HAP-1 (cell line): ENCODE measurements around the gene CSF2.

Experiments used
- DNase-seq, 2 experiments: peaks; one replicate each; pipeline ENCODE4 v3.0.0-alpha.2; 2016 to 2020; ENCODE audit warnings: low spot score in 2 of 2
- H3K27me3 ChIP-seq: fragments of 250-450 bp; sonication (Bioruptor Pico); 2 replicates; pipeline ENCODE4 v1.5.1; 2020; ENCODE audit warnings: low read depth, mild to moderate bottlenecking, moderate library complexity
- H3K36me3 ChIP-seq: fragments of 250-450 bp; sonication (Bioruptor Pico); replicated peaks from 2 replicates; pipeline ENCODE4 v1.5.1; 2020; ENCODE audit warnings: mild to moderate bottlenecking
- H3K4me1 ChIP-seq: fragments of 250-450 bp; sonication (Bioruptor Pico); 2 replicates; pipeline ENCODE4 v1.5.1; 2020; ENCODE audit warnings: mild to moderate bottlenecking
- H3K4me3 ChIP-seq: fragments of 250-450 bp; sonication (Bioruptor Pico); 2 replicates; pipeline ENCODE4 v1.5.1; 2020; ENCODE audit warnings: mild to moderate bottlenecking, moderate library complexity
- H3K9me3 ChIP-seq: fragments of 250-450 bp; sonication (Bioruptor Pico); 2 replicates; pipeline ENCODE4 v1.5.1; 2020; ENCODE audit warnings: mild to moderate bottlenecking, moderate library complexity
- in situ Hi-C: fragments of 300-500 bp; cut with MboI; formaldehyde crosslinking; loops from 3 replicates; pipeline ENCODE4 v1.14.3; 2020; ENCODE audit warnings: low sequenced_read_pairs, inconsistent platforms, mixed read lengths

Gene CSF2

GRCh38 chr5:132073231-132074013 is at the start of gene CSF2:
Gene CSF2, plus strand, starts transcription at chr5:132073789. Its CDS starts 35 bp downstream, at chr5:132073824.
- Histone ChIP-seq H3K9me3 (no peaks in the 10 kb centered on the region), H3K27me3 (no peaks in the 10 kb centered on the region), H3K36me3 (no peaks in the 10 kb centered on the region), H3K4me1 (no peaks in the 10 kb centered on the region), H3K4me3 (no peak within 1 kb of the TSS)
- DNase-seq = no peak
- in situ Hi-C loops = no loop called here

- Histone ChIP-seq H3K9me3 (no peaks in the 10 kb centered on the region), H3K4me3 (no peak overlapping the region), H3K27me3 (peaks cover 10% of the 10 kb centered on the region), H3K36me3 (no peaks in the 10 kb centered on the region), H3K4me1 (no peaks in the 10 kb centered on the region)
- DNase-seq = no peak
- in situ Hi-C loops = no loop called here
These were observed 49.5 kb upstream of the CSF2 start for GRCh38 chr5:132024117-132024435.

DNA sequence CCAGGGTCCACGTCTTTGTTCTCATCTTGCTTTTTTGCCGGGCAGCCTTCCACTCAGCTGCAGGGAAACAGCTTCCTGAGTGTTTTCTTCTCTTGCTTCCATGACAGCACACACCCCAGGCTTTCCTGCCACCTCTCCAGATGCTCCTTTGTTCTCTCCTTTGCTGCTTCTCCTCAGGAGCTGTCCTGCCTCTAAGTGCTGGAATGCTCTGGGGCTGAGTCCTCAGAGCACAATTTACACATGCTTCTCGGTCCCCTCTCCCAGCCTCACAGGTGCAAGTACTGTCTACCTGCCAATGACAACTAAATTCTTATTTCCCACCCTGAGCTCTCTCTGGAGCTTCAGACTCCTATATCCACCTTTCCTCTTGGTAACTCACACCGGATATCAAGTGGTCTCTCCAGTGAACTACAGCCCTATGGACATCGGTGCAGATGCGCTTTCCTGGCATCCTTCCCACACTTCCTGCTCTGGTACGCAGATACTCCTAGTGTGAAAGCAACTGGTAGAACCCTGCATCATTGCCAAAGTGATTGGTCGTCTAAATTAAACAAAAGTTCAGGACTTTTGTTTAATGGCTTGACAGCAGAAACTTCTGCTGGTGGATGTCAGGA is 48.7 kb upstream of the CSF2 start:
- Histone ChIP-seq H3K4me3 (no peak overlapping the region), H3K9me3 (no peaks in the 10 kb centered on the region), H3K4me1 (no peaks in the 10 kb centered on the region), H3K36me3 (no peaks in the 10 kb centered on the region), H3K27me3 (peaks cover 6% of the 10 kb centered on the region)
- no peak for DNase-seq
- in situ Hi-C loops = no loop called here

- H3K36me3 ChIP-seq = no peaks in the 10 kb centered on the region
- DNase-seq = no peak
- H3K9me3 ChIP-seq = no peaks in the 10 kb centered on the region
- H3K27me3 ChIP-seq = peaks cover 6% of the 10 kb centered on the region
- in situ Hi-C loops = no loop called here
- no peaks in the 10 kb centered on the region for H3K4me1 ChIP-seq
- H3K4me3 ChIP-seq = no peak overlapping the region
These were observed 48.1 kb upstream of the CSF2 start for GRCh38 chr5:132025403-132025971.

DNA sequence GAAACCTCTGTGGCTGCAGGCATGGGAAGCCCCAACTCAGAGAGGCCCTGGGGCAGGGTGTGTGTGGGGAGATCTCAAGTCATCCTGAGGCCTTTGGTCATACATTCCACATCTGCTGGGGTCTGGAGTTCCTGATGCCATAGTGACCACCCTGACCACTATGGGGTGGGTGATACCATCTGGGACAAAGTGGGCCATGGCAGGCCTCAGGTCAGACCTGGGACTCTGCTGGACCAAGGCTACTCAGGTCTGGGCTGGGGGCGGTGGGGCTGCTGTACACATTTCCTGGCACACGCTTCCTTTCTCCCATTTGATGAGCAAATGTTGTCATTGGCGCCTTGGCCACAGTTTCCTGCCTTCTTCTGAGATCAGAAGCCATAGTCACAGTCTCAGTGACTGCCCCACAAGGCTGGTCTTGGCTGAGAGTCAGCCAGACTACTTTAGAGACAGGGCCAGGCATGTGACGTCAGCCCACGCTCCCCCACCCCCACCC is 47.0 kb upstream of the CSF2 start:
- no peaks in the 10 kb centered on the region for H3K36me3 ChIP-seq

GRCh38 chr5:132027027-132027426 is 46.6 kb upstream of the CSF2 start:
- in situ Hi-C loops = no loop called here
- Histone ChIP-seq H3K4me1 (no peaks in the 10 kb centered on the region), H3K36me3 (no peaks in the 10 kb centered on the region), H3K9me3 (no peaks in the 10 kb centered on the region), H3K27me3 (peaks cover 3% of the 10 kb centered on the region; the same call in 1 of the 2 replicates), H3K4me3 (no peak overlapping the region)
- DNase-seq = no peak

More for the DNA sequence above, 47.0 kb upstream of the CSF2 start:
- H3K27me3 ChIP-seq = peaks cover 6% of the 10 kb centered on the region
- H3K4me1 ChIP-seq = no peaks in the 10 kb centered on the region
- H3K9me3 ChIP-seq = no peaks in the 10 kb centered on the region
- in situ Hi-C loops = no loop called here
- no peak overlapping the region for H3K4me3 ChIP-seq
- no peak for DNase-seq

- Histone ChIP-seq H3K4me1 (no peaks in the 10 kb centered on the region), H3K36me3 (no peaks in the 10 kb centered on the region), H3K9me3 (no peaks in the 10 kb centered on the region), H3K27me3 (no peaks in the 10 kb centered on the region), H3K4me3 (no peak overlapping the region)
- no peak for DNase-seq
- in situ Hi-C loops = no loop called here
These were observed 43.8 kb upstream of the CSF2 start for GRCh38 chr5:132029609-132030330.

DNA sequence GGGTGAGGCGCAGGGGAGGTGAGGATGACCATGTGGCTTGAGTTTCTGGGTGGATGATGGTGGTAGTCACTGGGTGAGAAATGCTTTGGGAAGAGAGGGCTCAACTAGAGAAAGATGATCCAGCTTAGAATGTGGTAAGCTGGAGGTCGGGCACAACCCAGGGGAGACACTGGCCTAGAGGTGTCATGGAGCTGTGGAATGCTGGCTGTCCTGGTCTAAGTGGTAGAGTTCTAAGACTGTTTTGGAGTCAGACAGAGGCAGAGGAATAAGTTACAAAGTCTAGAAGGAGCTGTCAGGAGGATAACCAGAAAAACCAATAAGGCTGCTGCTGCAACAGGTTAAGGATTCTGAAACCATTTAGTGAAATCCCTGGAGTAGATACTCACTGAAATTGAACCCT is 43.0 kb upstream of the CSF2 start:
- Histone ChIP-seq H3K36me3 (no peaks in the 10 kb centered on the region), H3K9me3 (no peaks in the 10 kb centered on the region), H3K27me3 (no peaks in the 10 kb centered on the region), H3K4me1 (no peaks in the 10 kb centered on the region), H3K4me3 (no peak overlapping the region)
- DNase-seq = no peak
- in situ Hi-C loops = no loop called here

GRCh38 chr5:132032196-132032595 is 41.4 kb upstream of the CSF2 start:
- DNase-seq = no peak
- in situ Hi-C loops = no loop called here
- H3K36me3 ChIP-seq = no peaks in the 10 kb centered on the region

GRCh38 chr5:132033122-132033521 is 40.5 kb upstream of the CSF2 start:
- Histone ChIP-seq H3K4me1 (no peaks in the 10 kb centered on the region), H3K27me3 (no peaks in the 10 kb centered on the region), H3K4me3 (no peak overlapping the region), H3K36me3 (no peaks in the 10 kb centered on the region), H3K9me3 (no peaks in the 10 kb centered on the region)
- in situ Hi-C loops = no loop called here
- DNase-seq = no peak

More at GRCh38 chr5:132032196-132032595, 41.4 kb upstream of the CSF2 start:
- no peaks in the 10 kb centered on the region for H3K27me3 ChIP-seq
- H3K4me1 ChIP-seq = no peaks in the 10 kb centered on the region
- H3K4me3 ChIP-seq = no peak overlapping the region
- no peaks in the 10 kb centered on the region for H3K9me3 ChIP-seq

- Histone ChIP-seq H3K27me3 (no peaks in the 10 kb centered on the region), H3K4me1 (no peaks in the 10 kb centered on the region), H3K36me3 (no peaks in the 10 kb centered on the region), H3K4me3 (no peak overlapping the region), H3K9me3 (no peaks in the 10 kb centered on the region)
- in situ Hi-C loops = no loop called here
- DNase-seq = no peak
These were observed 36.2 kb upstream of the CSF2 start for GRCh38 chr5:132037353-132037752.

DNA sequence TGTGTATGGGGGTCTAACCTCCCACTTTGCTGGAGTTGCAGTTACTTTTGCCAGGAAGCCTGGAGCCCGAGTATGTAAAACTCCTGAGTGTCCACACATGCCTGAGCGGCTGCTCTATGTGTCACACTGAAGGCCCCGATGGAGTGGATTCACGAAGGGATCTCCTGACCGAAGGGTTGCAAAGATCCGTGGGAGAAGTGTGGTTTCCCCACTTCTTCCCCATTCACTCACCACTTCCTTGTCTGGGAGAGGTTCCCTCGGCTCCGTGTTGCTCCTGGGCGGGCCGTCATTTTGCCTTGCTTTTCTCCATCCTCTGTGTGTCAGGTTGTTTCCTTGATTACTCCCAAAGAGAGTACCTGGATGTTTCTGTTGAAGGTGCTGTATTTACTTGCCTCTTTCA is 29.4 kb upstream of the CSF2 start:
- H3K36me3 ChIP-seq = no peaks in the 10 kb centered on the region

GRCh38 chr5:132046880-132047299 is 26.7 kb upstream of the CSF2 start:
- no peak for DNase-seq
- in situ Hi-C loops = no loop called here

More for the DNA sequence above, 29.4 kb upstream of the CSF2 start:
- Histone ChIP-seq H3K27me3 (no peaks in the 10 kb centered on the region), H3K4me3 (no peak overlapping the region), H3K4me1 (no peaks in the 10 kb centered on the region), H3K9me3 (no peaks in the 10 kb centered on the region)
- DNase-seq = no peak
- in situ Hi-C loops = no loop called here

GRCh38 chr5:132049093-132049492 is 24.5 kb upstream of the CSF2 start:
- in situ Hi-C loops = no loop called here
- DNase-seq = no peak
- no peaks in the 10 kb centered on the region for H3K4me1 ChIP-seq
- H3K36me3 ChIP-seq = no peaks in the 10 kb centered on the region
- no peaks in the 10 kb centered on the region for H3K27me3 ChIP-seq
- H3K9me3 ChIP-seq = no peaks in the 10 kb centered on the region
- H3K4me3 ChIP-seq = no peak overlapping the region

More at GRCh38 chr5:132046880-132047299, 26.7 kb upstream of the CSF2 start:
- no peaks in the 10 kb centered on the region for H3K4me1 ChIP-seq
- H3K27me3 ChIP-seq = no peaks in the 10 kb centered on the region
- no peaks in the 10 kb centered on the region for H3K9me3 ChIP-seq
- no peak overlapping the region for H3K4me3 ChIP-seq
- H3K36me3 ChIP-seq = no peaks in the 10 kb centered on the region
